TTC549 (cell line): ENCODE results near the gene CXCR4.
"Not testable (repeated sequence)": the region's sequence is repeated elsewhere in the genome, so short reads cannot be mapped to it uniquely, and the experiment has no call there.

Source experiments
- FAIRE-seq: peaks from 2 replicates; lab custom pipeline; 2012; peaks lifted over from hg19 to GRCh38; lab: Jason Lieb, UNC

The CXCR4 gene

DNA sequence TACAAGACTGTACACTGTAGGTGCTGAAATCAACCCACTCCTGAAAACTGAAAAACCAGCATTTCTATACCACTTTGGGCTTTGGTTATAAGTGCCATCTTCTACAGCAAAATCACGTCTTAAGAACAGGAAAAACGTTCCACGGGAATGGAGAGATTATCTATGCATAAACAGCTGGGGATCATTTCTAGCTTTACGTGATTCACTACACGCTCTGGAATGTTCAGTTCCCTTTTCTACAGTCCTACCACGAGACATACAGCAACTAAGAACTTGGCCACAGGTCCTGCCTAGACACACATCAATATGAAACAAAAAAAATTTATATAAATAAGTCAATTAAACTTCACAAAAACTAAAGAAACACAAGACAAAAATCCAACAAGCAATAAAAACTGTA is 3.6 kb downstream of the CXCR4 start:
- FAIRE-seq = no peak

DNA sequence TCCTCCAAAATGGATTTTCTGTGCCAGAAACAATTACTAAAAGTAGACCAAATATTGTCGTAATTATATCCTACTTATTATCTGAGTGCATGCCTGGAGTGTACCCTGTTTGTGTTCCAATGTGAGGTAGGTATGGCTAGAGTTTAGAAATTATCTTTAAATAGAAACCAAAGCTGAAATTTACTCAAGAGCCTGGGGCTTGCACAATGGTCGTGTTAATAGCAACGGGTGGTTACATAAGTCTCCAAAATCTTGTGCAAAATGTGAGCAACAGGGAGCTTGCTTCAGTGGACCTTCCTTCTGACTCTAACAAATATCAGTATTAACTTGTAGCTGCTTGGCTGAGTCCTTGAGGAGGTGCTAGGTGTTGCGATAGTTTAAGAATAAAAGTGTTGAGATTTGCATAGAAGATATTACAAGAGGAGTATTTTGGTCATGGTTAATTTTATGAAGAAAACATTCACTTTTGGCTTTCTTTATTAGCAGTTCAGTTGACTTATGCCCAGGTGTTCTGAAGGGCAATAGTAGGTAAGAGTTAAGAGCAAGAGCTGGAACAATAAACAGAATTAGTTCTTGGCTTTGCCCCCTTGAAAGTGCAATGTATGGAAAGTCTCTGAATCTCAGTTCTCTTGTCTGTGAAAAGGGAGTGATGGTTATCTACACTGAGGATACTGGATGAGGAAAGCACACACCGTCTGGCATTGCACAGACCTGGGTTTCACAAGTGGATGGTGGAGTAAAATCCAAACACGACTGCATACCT is 4.6 kb downstream of the CXCR4 start:
- FAIRE-seq = no peak

DNA sequence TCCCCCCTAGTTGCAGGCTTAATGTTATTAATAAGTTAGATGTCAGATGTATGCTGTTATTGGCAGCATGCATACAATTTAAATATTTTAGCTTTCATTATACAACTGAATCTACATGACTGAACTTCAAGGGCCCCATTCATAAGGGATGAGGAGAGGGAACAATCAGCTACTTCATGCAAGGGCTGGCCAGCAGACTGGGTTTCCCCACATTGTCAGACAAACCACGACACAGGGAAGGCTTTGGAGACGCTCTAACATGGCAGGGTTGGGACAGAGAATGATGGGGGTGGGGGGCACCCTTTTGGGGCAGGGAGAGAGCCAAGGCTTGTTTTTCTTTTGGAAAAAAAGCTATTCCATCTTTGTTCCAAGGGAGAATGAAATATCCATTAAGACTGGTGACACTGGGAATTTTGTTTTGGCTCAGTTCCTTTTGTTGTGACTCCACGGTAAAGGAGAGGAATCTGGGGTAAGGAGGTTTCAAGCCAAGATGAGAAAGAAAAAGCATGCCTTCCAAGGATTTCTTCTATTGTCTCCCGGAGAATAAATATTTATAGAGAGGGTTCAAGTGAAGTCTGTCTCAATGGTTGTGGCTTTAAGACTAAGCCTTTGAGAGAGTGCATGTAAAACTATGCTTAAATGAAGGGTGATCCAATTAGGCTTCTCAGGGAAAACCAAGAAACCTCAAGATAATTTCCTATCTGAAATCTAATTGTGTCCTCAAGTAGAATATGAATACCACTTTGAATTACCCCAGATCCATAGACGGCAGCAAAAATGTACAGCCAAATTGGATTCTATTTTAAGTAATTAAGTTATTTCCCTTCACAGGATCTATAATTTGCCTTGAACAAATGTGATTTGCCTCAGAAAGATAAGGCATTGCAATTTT is 5.4 kb downstream of the CXCR4 start:
- FAIRE-seq = no peak

DNA sequence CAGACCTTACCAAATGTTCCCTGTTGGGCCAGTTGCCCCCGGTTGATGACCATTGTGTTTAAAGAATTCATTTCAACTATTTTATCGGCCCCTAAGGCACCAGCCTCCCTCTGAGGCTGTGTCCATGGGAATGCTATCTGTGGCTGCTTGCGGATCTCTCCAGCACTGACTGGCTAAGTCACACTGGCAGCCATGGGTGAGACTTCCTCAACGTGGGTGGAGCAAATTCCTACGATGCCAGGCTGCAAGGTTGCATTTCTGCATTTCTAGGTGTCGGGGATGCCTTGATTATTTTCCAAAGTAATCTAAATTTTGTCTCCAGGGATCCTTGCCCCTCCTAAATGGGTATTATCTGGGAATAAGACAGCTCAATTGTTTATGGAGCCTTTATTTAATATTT is 6.2 kb downstream of the CXCR4 start:
- no peak for FAIRE-seq

DNA sequence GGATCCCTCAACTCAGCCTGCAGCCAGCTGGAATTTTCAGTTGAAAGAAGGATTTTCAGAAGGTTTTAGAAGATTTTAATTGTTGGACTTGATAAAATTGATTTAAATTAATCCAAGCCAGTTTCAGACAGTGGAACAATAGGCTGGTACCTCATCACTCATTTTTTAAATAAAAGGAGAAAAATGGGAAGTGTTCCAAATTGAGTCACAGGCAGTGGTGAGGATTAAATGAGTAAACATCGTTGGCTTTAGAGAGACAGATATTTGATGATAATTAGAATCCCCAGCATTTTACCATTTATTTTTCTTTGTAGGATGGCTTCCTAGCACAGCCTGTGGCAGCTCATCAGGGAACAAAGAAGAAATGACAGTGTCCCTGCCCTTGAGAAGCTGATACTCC is 7.4 kb downstream of the CXCR4 start:
- FAIRE-seq = no peak

DNA sequence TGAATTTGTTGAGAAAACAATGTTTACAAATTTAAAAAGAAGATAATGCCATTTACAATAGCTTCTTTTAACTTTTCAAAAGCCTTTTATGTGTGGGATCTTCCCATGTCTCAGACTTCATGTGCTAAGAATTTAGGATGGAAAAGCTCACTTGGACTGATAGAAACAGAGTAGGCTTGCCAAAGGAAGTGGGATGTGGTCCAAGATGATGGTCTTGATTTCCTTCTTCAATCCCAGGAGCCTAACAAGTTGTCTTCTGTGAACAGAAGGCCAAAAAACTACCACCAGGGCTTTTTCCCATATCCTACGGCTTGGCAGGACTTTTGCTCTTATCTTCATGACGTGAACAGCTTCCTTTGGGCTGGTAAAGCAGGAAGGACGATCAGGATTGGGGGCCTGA is 9.5 kb downstream of the CXCR4 start:
- no peak for FAIRE-seq

DNA sequence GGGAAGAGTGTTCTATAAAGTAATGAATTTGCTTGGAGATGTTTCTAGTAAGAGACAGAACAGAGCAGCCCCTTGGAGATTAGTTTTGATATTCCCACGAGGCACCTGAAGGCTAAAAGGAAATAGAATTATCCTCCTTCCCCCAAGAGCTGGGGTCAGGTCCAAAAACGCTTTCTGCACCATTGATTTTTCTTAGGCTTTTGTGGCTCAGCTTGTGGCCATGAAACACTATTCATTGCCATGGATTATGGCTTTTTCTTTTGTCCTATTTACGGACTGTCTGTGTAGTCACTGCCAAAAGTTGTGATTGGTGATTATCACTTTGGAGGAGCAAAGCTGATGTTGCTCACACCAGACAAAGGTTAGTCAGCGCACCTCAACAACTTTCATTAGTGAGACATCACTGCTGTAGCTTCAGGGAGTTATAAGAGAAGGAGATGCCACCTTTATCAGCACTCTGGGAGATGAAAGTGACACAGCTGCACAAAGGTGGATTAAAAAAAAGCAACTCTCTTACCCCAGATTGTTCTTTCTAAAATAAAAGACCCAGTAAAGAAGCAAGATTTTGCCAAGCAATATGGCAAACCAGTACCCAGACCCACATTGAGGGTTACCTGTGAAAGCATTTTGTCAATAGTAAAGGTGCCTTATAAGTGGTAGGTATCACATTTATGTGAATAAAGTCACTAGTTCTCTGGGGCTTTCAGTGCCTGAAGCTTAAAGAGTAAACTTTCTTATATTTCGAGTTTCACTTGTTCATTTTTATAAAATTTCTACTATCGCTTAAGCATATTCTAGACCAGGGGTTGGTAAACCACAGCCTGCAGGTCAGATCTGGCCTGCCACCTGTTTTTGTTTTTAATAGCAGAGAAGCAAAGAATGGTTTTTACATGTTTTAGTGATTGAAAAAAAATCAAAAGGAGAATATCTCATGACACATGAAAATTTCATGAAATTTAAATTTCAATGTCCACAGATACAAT is 10.6 kb downstream of the CXCR4 start:
- FAIRE-seq = no peak

DNA sequence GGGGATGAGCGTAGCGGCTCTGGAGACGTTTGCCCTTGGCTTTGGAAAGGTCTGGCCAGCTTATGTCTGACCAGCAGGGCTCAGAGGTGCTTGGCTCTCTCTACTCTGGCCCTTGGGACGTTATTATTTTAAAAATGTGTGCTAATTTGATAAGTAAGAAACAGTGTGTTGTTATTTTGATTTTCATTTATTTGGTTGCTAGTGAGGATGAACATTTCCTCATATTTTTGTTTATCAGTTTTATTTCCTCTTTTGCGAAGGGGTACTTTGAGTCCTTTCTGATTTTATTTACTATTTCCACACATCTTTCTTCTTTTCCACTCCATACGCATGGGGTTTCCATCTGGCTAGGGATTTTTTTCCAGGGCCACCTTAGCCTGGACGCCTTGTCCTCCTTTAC is 11.4 kb downstream of the CXCR4 start:
- FAIRE-seq = no peak

DNA sequence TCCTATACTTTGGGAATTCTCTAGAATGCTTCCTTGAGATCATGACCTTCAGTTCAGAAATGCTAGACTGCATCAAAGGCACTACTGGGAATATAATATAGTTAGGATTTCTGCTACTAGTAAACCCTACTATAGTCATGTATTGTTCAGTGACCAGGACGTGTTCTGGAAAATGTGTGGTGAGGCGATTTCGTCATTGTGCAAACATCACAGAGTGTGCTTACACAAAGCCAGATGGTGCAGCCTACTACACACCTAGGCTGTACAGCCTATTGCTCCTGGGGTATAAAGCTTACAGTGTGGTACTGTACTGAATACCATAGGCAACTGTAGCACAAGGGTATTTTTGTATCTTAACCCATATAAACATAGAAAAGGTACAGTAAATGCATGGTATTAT is 13.0 kb downstream of the CXCR4 start:
- FAIRE-seq = no peak

DNA sequence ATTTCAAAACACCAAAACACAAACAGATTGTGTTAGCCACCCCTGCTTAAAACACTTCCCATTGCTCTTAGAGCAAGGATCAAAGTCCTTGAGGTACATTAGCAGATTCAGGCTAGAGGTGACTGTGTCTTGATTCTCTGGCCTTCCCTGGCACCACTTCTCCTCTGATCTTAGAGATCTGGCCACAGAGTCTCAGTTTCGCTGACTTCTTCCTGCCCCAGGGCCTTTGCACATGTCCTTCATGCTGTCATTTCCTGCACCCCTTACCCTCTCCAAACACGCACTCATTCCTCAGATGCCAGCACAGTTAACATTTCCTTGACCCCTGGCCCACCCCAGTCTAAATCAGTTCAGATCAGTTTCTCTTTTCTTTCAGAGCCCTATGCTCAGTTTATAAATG is 16.9 kb downstream of the CXCR4 start:
- no peak for FAIRE-seq

DNA sequence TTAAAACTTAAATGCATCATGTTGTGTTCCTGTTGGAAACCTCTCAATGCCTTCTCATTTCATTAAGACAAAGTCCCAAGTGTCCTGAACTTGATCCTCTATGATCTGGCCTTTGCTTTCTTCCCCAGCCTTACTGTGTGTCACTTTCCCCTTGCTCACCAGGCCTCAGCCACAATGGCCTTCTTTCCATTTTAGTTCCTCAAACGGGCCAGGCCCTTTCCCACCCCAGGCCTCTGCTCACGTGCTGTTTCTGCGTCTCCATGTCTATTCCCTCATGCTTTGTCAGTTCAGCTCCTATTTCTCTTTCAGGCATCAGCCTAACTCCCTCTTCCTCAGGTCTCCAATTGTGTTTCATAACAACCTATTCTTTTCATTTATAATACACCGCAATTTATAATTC is 19.5 kb downstream of the CXCR4 start:
- FAIRE-seq = no peak

DNA sequence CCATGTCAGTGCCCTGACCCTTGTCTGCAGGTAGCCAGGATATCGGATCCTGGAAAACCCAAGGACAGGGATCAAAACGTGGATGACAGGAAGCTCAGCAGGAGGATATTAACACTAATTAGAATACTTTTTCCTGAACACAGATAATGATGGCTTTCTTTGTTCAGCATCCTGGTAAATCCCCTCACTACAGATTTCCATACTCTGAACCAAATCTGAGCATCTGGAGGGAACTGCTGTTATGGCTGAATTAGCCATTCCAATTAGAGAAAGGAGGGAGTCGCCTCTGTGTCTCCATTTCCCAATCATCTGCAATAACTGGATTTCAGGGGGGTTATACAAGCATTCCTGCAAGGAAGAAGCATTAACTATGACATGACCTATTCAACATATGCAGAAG is 24.4 kb downstream of the CXCR4 start:
- no peak for FAIRE-seq

DNA sequence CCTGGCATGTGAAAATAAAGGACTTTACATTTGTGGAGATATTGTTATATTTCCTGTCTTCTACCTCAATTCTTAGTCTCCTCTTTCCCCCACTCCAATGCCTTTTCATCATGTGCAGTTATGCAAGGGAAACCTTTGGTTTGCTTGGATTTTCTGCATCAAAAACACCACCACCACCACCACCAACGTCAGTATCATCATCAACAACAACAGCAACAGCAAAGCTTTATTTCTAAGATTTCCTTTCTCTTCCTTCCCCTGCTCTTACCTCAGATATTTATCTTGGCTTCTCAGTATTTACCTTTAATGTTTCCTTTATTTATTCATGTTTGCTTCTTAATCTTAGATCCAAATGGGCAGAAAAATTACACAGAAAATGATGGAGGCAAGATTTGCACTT is 26.1 kb downstream of the CXCR4 start:
- no peak for FAIRE-seq

DNA sequence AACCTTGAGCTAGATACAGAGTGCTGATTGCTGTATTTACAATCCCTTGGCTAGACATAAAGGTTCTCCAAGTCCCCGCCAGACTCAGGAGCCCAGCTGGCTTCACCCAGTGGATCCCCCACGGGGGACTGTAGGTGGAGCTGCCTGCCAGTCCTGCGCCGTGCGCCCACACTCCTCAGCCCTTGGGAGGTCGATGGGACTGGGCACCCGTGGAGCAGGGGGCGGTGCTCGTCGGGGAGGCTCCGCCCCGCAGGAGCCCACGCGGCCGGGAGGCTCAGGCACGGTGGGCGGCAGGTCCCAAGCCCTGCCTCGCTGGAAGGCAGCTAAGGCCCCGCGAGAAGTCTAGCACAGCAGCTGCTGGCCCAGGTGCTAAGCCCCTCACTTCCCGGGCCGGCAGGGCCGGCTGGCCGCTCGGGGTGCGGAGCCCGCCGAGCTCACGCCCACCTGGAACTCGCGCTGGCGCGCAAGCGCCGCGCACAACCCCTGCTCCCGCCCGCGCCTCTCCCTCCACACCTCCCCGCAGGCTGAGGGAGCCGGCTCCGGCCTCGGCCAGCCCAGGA is 30.0 kb downstream of the CXCR4 start:
- FAIRE-seq = not testable (repeated sequence)

DNA sequence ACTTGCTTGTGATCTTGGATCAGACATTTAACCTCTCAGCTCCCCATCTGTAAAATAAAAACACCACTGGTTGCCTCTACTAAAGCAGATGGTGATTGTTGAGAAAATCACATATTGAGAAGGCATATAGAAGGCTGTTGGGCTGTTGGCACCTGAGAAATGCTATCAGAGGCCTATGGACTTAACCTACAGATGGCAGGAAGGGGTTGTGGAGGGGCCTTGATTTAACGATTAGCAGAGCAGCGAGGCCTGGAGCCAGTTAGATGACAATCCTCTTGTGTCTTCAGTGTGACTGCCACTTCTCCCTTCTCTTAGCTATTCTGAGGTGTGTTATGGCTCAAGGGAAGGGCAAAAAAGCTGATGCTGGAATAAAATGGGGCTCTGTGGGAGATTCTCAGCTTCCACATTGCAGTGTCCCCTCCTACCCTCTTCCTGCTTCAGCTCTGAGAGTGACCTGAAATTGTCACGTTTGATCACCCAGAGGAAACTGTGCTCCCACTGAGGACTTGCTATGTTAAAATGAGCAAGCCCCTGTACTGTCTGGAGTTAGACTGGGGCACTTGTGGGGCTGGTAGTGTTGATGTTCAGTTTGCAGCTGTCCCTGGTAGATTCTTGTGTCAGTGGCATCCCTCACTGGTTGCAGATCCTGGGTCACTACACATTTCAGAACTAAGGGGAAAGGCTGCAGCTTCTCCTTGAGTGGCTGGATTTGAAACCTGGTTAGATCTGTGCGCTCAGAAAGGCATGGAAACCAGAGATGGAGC is 31.5 kb downstream of the CXCR4 start:
- no peak for FAIRE-seq

DNA sequence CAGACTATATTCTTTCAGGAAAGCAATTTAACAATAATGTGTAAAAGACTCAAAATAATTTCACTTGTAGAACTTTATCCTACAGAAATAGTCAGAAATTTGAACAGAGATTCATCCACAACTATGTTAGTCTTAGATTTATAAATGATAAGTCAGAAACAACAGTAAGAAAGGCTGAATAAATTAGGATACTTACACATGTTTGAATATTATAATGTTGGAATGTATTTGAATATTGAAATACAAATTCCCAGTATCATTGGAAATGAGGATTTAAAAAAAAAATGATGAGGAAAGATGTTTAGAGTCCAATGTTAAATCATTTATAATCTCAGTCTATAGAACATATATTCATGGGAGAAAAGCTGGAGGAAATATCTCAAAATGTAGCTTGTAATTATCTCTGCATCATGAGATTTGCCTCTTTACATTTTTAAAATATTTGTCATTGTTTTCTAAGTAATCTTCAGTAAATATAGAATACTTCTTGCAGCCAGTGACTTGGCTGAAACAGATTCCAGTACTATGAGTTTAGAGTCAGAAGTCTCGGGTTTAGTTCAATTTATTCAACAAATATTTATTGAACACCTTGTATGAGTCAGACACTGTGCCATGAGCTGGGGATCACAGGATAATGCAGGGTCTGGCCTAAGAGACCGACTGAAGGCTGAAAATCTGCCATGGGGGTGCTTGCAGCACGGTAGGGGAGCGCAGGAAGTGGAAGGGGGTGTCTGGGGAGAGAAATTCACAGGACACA is 32.3 kb downstream of the CXCR4 start:
- FAIRE-seq = peak; percentile 34

DNA sequence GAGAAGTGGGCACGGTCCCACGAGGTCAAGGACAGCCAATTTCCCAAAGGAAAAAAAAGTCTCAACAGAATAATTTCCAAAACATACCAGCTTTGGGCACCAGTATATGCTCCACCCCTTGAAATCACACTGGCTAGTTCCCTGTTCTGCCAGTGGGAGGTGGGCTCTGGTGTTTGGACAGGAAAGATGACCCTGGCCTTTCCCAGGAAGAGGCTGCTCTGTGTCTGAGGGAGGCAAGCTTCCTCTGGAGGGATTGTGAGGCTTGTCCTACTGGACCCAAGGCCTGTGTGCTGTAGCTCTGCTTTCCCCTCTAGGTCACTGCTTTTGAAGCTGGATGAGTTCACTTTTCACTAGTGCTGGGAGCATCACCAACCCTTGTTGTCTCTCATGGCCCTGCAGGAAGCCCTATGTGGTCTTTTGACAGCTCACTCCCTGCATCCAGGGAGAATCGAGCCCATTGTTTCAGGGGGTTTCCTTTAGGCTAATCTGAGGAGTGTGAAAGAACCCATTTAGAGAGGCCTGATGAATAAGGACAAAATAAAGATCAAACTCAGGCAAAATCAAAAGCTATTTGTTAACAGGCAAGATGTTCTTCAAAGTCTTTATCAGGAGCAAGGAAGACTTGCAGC is 36.3 kb downstream of the CXCR4 start:
- FAIRE-seq = no peak

DNA sequence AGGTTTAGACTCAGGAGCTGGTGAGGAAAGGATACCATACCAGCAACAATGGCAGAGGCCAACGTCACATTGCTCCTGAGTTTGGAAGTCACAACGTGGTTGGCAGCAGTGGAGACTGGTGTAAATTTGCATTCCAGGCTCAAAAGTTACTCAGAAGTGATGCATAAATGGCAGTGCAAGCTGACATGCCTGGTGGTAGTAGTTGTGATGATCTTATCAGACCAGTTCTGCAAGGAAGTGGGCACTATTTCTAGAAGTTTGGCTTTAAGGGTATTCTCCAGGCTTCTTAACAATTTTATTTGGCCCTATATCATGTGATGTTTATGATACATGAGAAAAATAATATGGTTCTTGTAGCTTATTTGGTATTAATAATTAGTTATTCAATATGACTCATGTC is 37.8 kb downstream of the CXCR4 start:
- FAIRE-seq = no peak

DNA sequence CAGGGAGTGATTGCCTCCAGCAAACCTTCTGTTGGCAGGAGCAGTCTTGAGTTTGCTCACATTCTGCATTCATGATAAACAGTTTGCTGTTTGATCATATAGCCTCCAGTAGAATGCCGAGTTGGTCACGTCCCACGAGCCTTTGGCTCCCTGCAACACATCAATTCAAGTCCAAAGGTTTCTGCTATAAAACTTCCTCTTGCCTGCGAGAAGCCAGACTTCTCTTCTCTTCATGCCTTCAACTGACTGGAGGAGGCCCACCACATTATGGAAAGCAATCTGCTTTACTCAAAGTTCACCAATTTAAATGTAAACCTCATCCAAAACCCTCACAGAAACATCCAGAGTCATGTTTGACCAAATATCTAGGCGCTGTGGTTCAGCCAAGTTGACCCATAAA is 40.8 kb downstream of the CXCR4 start:
- no peak for FAIRE-seq

DNA sequence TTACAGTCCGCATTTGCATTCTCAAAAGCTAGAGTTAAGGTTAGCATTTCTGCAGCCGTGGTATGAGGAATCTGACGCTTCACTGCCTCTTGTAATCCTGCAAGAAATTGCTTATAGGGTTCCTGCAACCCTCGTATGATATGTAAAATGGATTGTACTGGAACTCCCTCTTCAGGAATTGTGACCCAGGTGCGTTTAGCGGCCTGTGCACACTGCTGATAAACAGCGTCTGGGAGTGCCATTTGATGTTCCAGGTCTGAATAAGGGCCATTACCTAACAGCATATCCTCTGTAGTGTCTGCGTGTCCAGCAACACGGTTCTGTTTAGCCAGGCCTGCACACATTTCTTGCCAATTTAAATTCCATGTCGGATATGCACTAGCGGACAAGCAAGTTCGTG is 42.5 kb downstream of the CXCR4 start:
- FAIRE-seq = no peak
